Measurements from ENCODE around the gene OR2AK2.

GRCh38 chr1:247924868-247925267 lies 40.2 kb upstream of the OR2AK2 start, which contains the start of gene OR2AJ1:
- TF ChIP-seq CTCF (IDR thresholded peaks at IDR 0.05; ENCODE audit: insufficient read depth, low read length, poor library complexity, severe bottlenecking): no peak
- no peak for TF ChIP-seq EZH2phosphoT487 (conservative IDR thresholded peaks at IDR 0.05; ENCODE audit: low read length)
